ENCODE data around the gene MGMT. TPM values are rescaled to one million over a fixed set of nuclear protein-coding genes. Genes with fewer than 3 reads are reported as not detected.

The MGMT gene
- total and polyA plus RNA-seq, 4 donors, result 28.2 to 79.1 (median 46.0) TPM

GRCh38 chr10:129523031-129523722 lies 56.1 kb downstream of the MGMT start:
- Histone ChIP-seq H3K4me3 (ENCODE audit: low read depth in 1 of 3, low read length in 3 of 3) (no peak overlapping the region), H3K36me3 (ENCODE audit: control insufficient read depth in 4 of 4, insufficient read depth in 3 of 4, low read depth in 1 of 4, low read length in 3 of 4) (peaks cover 0 to 3% (median 1%) of the 10 kb centered on the region in 4 donors), H3K9me3 (ENCODE audit: control insufficient read depth in 4 of 4, low read length in 3 of 4) (no peaks in the 10 kb centered on the region), H3K27me3 (ENCODE audit: control insufficient read depth in 4 of 4, insufficient read depth in 4 of 4, low read length in 3 of 4) (no peaks in the 10 kb centered on the region), H3K4me1 (ENCODE audit: control insufficient read depth in 4 of 4, insufficient read depth in 4 of 4, low read length in 3 of 4) (peaks cover 0 to 10% (median 4%) of the 10 kb centered on the region in 4 donors), H3K9ac (ENCODE audit: low read depth in 1 of 2, low read length in 2 of 2) (no peak overlapping the region), H3K27ac (ENCODE audit: low read depth in 1 of 2, low read length in 2 of 2) (no peak overlapping the region)
- 92% methylated on average over 27 of the region's 27 CpGs for WGBS
- DNase-seq (ENCODE audit: low spot score), result no peak
- TF ChIP-seq TAF1 (conservative IDR thresholded peaks at IDR 0.05) (no peak), HNF4G (IDR thresholded peaks at IDR 0.05) (no peak)

DNA sequence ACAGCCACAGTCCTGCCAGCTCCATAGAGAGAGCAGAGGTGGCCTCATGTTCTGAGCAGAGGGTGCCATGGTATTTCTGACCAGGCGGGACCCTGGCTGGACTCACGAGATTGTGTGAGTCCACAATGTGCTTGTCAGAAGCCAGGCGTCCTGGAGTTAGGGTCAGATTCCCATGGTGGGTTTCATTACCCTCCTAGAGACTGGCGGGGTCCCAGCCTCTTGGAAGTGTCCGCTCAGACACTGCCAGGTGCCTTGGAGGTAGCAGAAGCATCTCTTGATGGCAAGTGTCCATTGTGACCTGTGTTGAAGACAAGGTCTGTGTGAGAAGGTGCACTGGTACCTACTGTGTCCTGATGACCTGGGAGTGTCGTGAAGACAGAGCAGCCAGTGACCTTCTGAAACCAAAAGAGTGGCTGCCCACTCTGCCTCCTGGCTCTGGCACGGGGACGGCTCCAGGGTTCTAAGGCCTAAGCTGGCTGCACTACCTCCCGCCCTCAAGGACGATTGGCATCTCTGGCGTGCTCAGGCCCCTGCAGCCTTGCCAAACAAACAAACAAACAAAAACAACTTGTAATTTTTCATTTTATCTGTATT lies 56.8 kb downstream of the MGMT start:
- Histone ChIP-seq H3K9ac (ENCODE audit: low read depth in 1 of 2, low read length in 2 of 2) (no peak overlapping the region), H3K4me3 (ENCODE audit: low read depth in 1 of 3, low read length in 3 of 3) (no peak overlapping the region), H3K27ac (ENCODE audit: low read depth in 1 of 2, low read length in 2 of 2) (no peak overlapping the region), H3K36me3 (ENCODE audit: control insufficient read depth in 4 of 4, insufficient read depth in 3 of 4, low read depth in 1 of 4, low read length in 3 of 4) (peaks cover 0 to 3% (median 2%) of the 10 kb centered on the region in 4 donors), H3K27me3 (ENCODE audit: control insufficient read depth in 4 of 4, insufficient read depth in 4 of 4, low read length in 3 of 4) (no peaks in the 10 kb centered on the region), H3K4me1 (ENCODE audit: control insufficient read depth in 4 of 4, insufficient read depth in 4 of 4, low read length in 3 of 4) (peaks cover 0 to 10% (median 4%) of the 10 kb centered on the region in 4 donors), H3K9me3 (ENCODE audit: control insufficient read depth in 4 of 4, low read length in 3 of 4) (no peaks in the 10 kb centered on the region)
- 69% methylated on average over 11 of the region's 11 CpGs for WGBS
- TF ChIP-seq TAF1 (conservative IDR thresholded peaks at IDR 0.05), result no peak
- TF ChIP-seq REST (IDR thresholded peaks at IDR 0.05), result no peak
- DNase-seq (ENCODE audit: low spot score), result no peak

DNA sequence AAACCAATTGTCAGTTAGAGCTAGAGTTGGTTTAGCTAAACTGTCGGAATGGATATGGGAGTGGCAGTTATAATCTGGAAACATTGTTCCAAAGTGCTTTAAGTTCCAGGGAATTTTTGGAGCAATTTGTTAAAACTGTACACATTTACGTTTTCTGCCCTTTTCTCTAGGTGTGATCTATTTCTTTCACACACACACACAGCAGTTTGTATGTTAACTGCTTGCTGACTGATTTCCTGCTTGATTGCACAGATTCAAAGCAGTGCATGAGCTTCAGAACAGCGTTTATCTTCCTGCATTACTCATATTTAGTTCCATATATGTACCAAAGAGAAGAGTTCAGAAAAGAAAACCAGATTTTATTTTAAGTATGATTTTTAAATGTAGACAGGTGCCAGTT lies 57.9 kb downstream of the MGMT start:
- H3K9ac ChIP-seq (ENCODE audit: low read depth in 1 of 2, low read length in 2 of 2), result no peak overlapping the region
- H3K27ac ChIP-seq (ENCODE audit: low read depth in 1 of 2, low read length in 2 of 2), result no peak overlapping the region
- 80% methylated on average over 3 of the region's 3 CpGs for WGBS
- H3K36me3 ChIP-seq (ENCODE audit: control insufficient read depth in 4 of 4, insufficient read depth in 3 of 4, low read depth in 1 of 4, low read length in 3 of 4), result peaks cover 0 to 3% (median 2%) of the 10 kb centered on the region in 4 donors
- no peaks in the 10 kb centered on the region for H3K27me3 ChIP-seq (ENCODE audit: control insufficient read depth in 4 of 4, insufficient read depth in 4 of 4, low read length in 3 of 4)
- DNase-seq (ENCODE audit: low spot score), result no peak
- H3K4me1 ChIP-seq (ENCODE audit: control insufficient read depth in 4 of 4, insufficient read depth in 4 of 4, low read length in 3 of 4), result peaks cover 0 to 10% (median 4%) of the 10 kb centered on the region in 4 donors
- H3K9me3 ChIP-seq (ENCODE audit: control insufficient read depth in 4 of 4, low read length in 3 of 4), result no peaks in the 10 kb centered on the region
- no peak overlapping the region for H3K4me3 ChIP-seq (ENCODE audit: low read depth in 1 of 3, low read length in 3 of 3)
- TF ChIP-seq HNF4G (IDR thresholded peaks at IDR 0.05) (no peak), SP1 (IDR thresholded peaks at IDR 0.05) (no peak), HNF4A (conservative IDR thresholded peaks at IDR 0.05) (no peak), TAF1 (conservative IDR thresholded peaks at IDR 0.05) (no peak), RXRA (IDR thresholded peaks at IDR 0.05) (no peak), FOXA1 (IDR thresholded peaks at IDR 0.05) (no peak), NR2F2 (IDR thresholded peaks at IDR 0.05) (no peak), REST (IDR thresholded peaks at IDR 0.05) (no peak), ZBTB33 (IDR thresholded peaks at IDR 0.05) (no peak), CTCF (IDR thresholded peaks at IDR 0.05; ENCODE audit: low read depth, low read length, missing input control) (no peak), JUND (IDR thresholded peaks at IDR 0.05) (no peak), EGR1 (IDR thresholded peaks at IDR 0.05; ENCODE audit: low read depth in 2 of 2) (no peak), GABPA (IDR thresholded peaks at IDR 0.05 in 1 of 2, conservative IDR thresholded peaks at IDR 0.05 in 1 of 2) (no peak), YY1 (IDR thresholded peaks at IDR 0.05) (no peak)
- TF ChIP-seq, protein P1, sequence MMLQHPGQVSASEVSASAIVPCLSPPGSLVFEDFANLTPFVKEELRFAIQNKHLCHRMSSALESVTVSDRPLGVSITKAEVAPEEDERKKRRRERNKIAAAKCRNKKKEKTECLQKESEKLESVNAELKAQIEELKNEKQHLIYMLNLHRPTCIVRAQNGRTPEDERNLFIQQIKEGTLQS (IDR thresholded peaks at IDR 0.05), result no peak

Data from liver (tissue), 9 donors.